ENCODE results near the gene WBP2NL.

GRCh38 chr22:41982865-41983264, 15.7 kb upstream of the WBP2NL start:
- TF ChIP-seq CTCF (IDR thresholded peaks at IDR 0.05; ENCODE audit: low read length): no peak
- no peak for TF ChIP-seq EZH2 (optimal IDR thresholded peaks at IDR 0.05; ENCODE audit: low read depth, low read length)
